C4-2B (cell line): ENCODE measurements around the gene NLRC5.

Source experiments
- CTCF ChIP-seq: fragments of 450-650 bp; conservative IDR thresholded peaks from 2 replicates; pipeline ENCODE4 v1.5.1; 2017; ENCODE audit warnings: mild to moderate bottlenecking
- ZFX ChIP-seq: fragments of 450-650 bp; IDR thresholded peaks from 2 replicates; pipeline ENCODE4 v1.6.1; 2017

GRCh38 chr16:57049678-57050077 lies 60.3 kb downstream of the NLRC5 start:
- no peak for TF ChIP-seq CTCF
- no peak for TF ChIP-seq ZFX
